Lower lobe of right lung (tissue), 2 donors: ENCODE measurements around the gene SLC6A8. TPM values are rescaled to one million over a fixed set of nuclear protein-coding genes. Genes with fewer than 3 reads are reported as not detected.
A peak's percentile ranks its signal among the peaks of the same experiment; 100 is the strongest.

Experiments used
- ATAC-seq, 2 donors: fragments of 200-7000 bp; cut with Tn5 transposase; one replicate each; pipeline ENCODE4 v1.9.1; 2020 to 2022; ENCODE audit warnings: mild to moderate bottlenecking in 2 of 2, moderate library complexity in 2 of 2
- DNase-seq: peaks from one replicate; pipeline ENCODE4 v3.0.0-alpha.2; 2020
- H3K27ac ChIP-seq: fragments of 200-600 bp; one replicate; pipeline ENCODE4 v1.8.0; 2022
- H3K27me3 ChIP-seq: fragments of 200-600 bp; one replicate; pipeline ENCODE4 v1.8.0; 2022; ENCODE audit warnings: low read depth
- H3K36me3 ChIP-seq: fragments of 200-600 bp; one replicate; pipeline ENCODE4 v1.8.0; 2022; ENCODE audit warnings: mild to moderate bottlenecking
- H3K4me1 ChIP-seq: fragments of 200-600 bp; one replicate; pipeline ENCODE4 v1.8.0; 2022
- H3K4me3 ChIP-seq: fragments of 200-600 bp; one replicate; pipeline ENCODE4 v1.8.0; 2022; ENCODE audit warnings: mild to moderate bottlenecking
- H3K9me3 ChIP-seq: fragments of 200-600 bp; one replicate; pipeline ENCODE4 v1.8.0; 2022
- CTCF ChIP-seq: fragments of 200-600 bp; IDR thresholded peaks from one replicate; pipeline ENCODE4 v1.8.0; 2022; ENCODE audit warnings: antibody characterized with exemption, mild to moderate bottlenecking
- intact Hi-C: fragments of 100-400 bp; cut with DNase I; formaldehyde crosslinking; loops from one replicate; pipeline ENCODE4 v1.11.0; 2022
- total RNA-seq: library from RNA; stranded (reverse); fragmentation: NEBNext Ultra II Directional; extraction: Animal tissue kit (Norgen Biotek cat#: 25700); gene quantifications from one replicate; pipeline ENCODE4 v1.2.1, GENCODE V29; 2021
- donor health status: DM: no; HTN: yes; CAD: no; lungs with severe emphysema.

The SLC6A8 gene
- total RNA-seq, 1 donor from 2014 or later, result 7.1 TPM

- peaks cover 62% of the 10 kb centered on the region for H3K27me3 ChIP-seq
- ATAC-seq (no peak), DNase-seq (no peak)
- no peaks in the 10 kb centered on the region for H3K9me3 ChIP-seq
- TF ChIP-seq CTCF, result no peak
- H3K27ac ChIP-seq, result no peak overlapping the region
- intact Hi-C loops, result no loop called here
- H3K4me1 ChIP-seq, result no peaks in the 10 kb centered on the region
- H3K36me3 ChIP-seq, result no peaks in the 10 kb centered on the region
- no peak overlapping the region for H3K4me3 ChIP-seq
These were observed 44.0 kb upstream of the SLC6A8 start for GRCh38 chrX:153643431-153644351.

- intact Hi-C loops, result no loop called here
These were observed 43.2 kb upstream of the SLC6A8 start for GRCh38 chrX:153644356-153645125.

GRCh38 chrX:153645151-153645550, 42.6 kb upstream of the SLC6A8 start:
- no peak overlapping the region for H3K27ac ChIP-seq
- TF ChIP-seq CTCF, result no peak
- ATAC-seq (no peak), DNase-seq (no peak)
- H3K4me3 ChIP-seq, result no peak overlapping the region
- no peaks in the 10 kb centered on the region for H3K9me3 ChIP-seq
- peaks cover 68% of the 10 kb centered on the region for H3K27me3 ChIP-seq
- intact Hi-C loops, result no loop called here
- H3K36me3 ChIP-seq, result no peaks in the 10 kb centered on the region
- H3K4me1 ChIP-seq, result no peaks in the 10 kb centered on the region

More at GRCh38 chrX:153644356-153645125, 43.2 kb upstream of the SLC6A8 start:
- Histone ChIP-seq H3K4me3 (no peak overlapping the region), H3K9me3 (no peaks in the 10 kb centered on the region), H3K36me3 (no peaks in the 10 kb centered on the region), H3K4me1 (no peaks in the 10 kb centered on the region), H3K27ac (no peak overlapping the region), H3K27me3 (peaks cover 68% of the 10 kb centered on the region)
- no peak for TF ChIP-seq CTCF
- DNase-seq, result no peak
- no peak for ATAC-seq

GRCh38 chrX:153645921-153646488, 41.7 kb upstream of the SLC6A8 start:
- H3K27ac ChIP-seq, result no peak overlapping the region
- no peak for TF ChIP-seq CTCF
- intact Hi-C loops, result no loop called here
- ATAC-seq (no peak), DNase-seq (peak; percentile 3)
- H3K36me3 ChIP-seq, result no peaks in the 10 kb centered on the region
- H3K9me3 ChIP-seq, result no peaks in the 10 kb centered on the region
- H3K4me1 ChIP-seq, result no peaks in the 10 kb centered on the region
- no peak overlapping the region for H3K4me3 ChIP-seq
- H3K27me3 ChIP-seq, result peaks cover 65% of the 10 kb centered on the region

GRCh38 chrX:153646620-153647373, 40.9 kb upstream of the SLC6A8 start, which contains the start of gene DUSP9:
Gene DUSP9 (plus strand): TSS chrX:153647203. CDS start chrX:153647954, 751 bp downstream.
- no peak within 1 kb of the TSS for H3K27ac ChIP-seq
- no peaks in the 10 kb centered on the region for H3K9me3 ChIP-seq
- H3K36me3 ChIP-seq, result no peaks in the 10 kb centered on the region
- TF ChIP-seq CTCF, result no peak
- DNase-seq, result peak; percentile 40
- no peaks in the 10 kb centered on the region for H3K4me1 ChIP-seq
- intact Hi-C loops, result no loop called here
- peak; percentile 40 to 52 for ATAC-seq
- peaks cover 58% of the 10 kb centered on the region for H3K27me3 ChIP-seq
- H3K4me3 ChIP-seq, result peak within 1 kb of the TSS; percentile 23
